H9 (cell line): ENCODE measurements around the gene CCDC177. TPM values are rescaled to one million over a fixed set of nuclear protein-coding genes. Genes with fewer than 3 reads are reported as not detected.
A peak's percentile ranks its signal among the peaks of the same experiment; 100 is the strongest.

Experiments used
- DNase-seq: peaks from one replicate; pipeline ENCODE4 v3.0.0-alpha.2; 2017
- H2AFZ ChIP-seq: one replicate; pipeline ENCODE4 v1.6.1; 2013; ENCODE audit warnings: mild to moderate bottlenecking, low read length, control low read depth, moderate library complexity
- H2AK5ac ChIP-seq: 2 replicates; pipeline ENCODE4 v1.6.1; 2013; ENCODE audit warnings: low read length, control low read depth, mixed read lengths; ENCODE audit not compliant: insufficient read length
- H2BK120ac ChIP-seq: one replicate; pipeline ENCODE4 v1.6.1; 2013; ENCODE audit warnings: low read depth, mild to moderate bottlenecking, low read length, control low read depth, inconsistent platforms; ENCODE audit not compliant: poor library complexity, severe bottlenecking
- H2BK12ac ChIP-seq: 2 replicates; pipeline ENCODE4 v1.6.1; 2013; ENCODE audit warnings: low read length, control low read depth, mixed read lengths, low read depth; ENCODE audit not compliant: insufficient read length
- H2BK15ac ChIP-seq: 2 replicates; pipeline ENCODE4 v1.6.1; 2013; ENCODE audit warnings: low read depth, low read length, control low read depth
- H2BK20ac ChIP-seq: one replicate; pipeline ENCODE4 v1.6.1; 2013; ENCODE audit warnings: low read depth, mild to moderate bottlenecking, low read length, control low read depth, inconsistent platforms; ENCODE audit not compliant: poor library complexity, severe bottlenecking
- H2BK5ac ChIP-seq: 2 replicates; pipeline ENCODE4 v1.6.1; 2013; ENCODE audit warnings: low read length, control low read depth, mixed read lengths; ENCODE audit not compliant: insufficient read length
- H3K14ac ChIP-seq: 2 replicates; pipeline ENCODE4 v1.6.1; 2013; ENCODE audit warnings: low read length, control low read depth; ENCODE audit not compliant: insufficient read depth
- H3K18ac ChIP-seq: 2 replicates; pipeline ENCODE4 v1.6.1; 2013; ENCODE audit warnings: low read depth, mild to moderate bottlenecking, mixed read lengths, low read length, control low read depth; ENCODE audit not compliant: insufficient read length
- H3K23ac ChIP-seq: 2 replicates; pipeline ENCODE4 v1.6.1; 2013; ENCODE audit warnings: low read length, control low read depth, mixed read lengths, low read depth; ENCODE audit not compliant: insufficient read length
- H3K23me2 ChIP-seq: 2 replicates; pipeline ENCODE4 v1.6.1; 2013; ENCODE audit warnings: low read depth, mild to moderate bottlenecking, mixed read lengths, low read length, control low read depth; ENCODE audit not compliant: insufficient read length, poor library complexity, severe bottlenecking
- H3K27ac ChIP-seq: 2 replicates; pipeline ENCODE4 v1.5.1; 2013; ENCODE audit warnings: low read length, control low read depth, mixed read lengths, low read depth; ENCODE audit not compliant: insufficient read length
- H3K27me3 ChIP-seq: 2 replicates; pipeline ENCODE4 v1.6.1; 2013; ENCODE audit warnings: low read length, control low read depth, inconsistent platforms; ENCODE audit not compliant: insufficient read depth
- H3K4ac ChIP-seq: 2 replicates; pipeline ENCODE4 v1.6.1; 2013; ENCODE audit warnings: low read depth, mild to moderate bottlenecking, control low read depth, inconsistent platforms, low read length, moderate library complexity
- H3K4me1 ChIP-seq: 2 replicates; pipeline ENCODE4 v1.6.1; 2013; ENCODE audit warnings: low read length, control low read depth, inconsistent platforms; ENCODE audit not compliant: insufficient read depth
- H3K4me2 ChIP-seq: 2 replicates; pipeline ENCODE4 v1.6.1; 2013; ENCODE audit warnings: low read length, control low read depth, mixed read lengths; ENCODE audit not compliant: insufficient read length, insufficient read depth
- H3K56ac ChIP-seq: 2 replicates; pipeline ENCODE4 v1.6.1; 2013; ENCODE audit warnings: low read depth, mild to moderate bottlenecking, mixed read lengths, low read length, control low read depth; ENCODE audit not compliant: insufficient read length
- H3K79me1 ChIP-seq: 2 replicates; pipeline ENCODE4 v1.6.1; 2013; ENCODE audit warnings: low read depth, mild to moderate bottlenecking, moderate library complexity, low read length, control low read depth, inconsistent platforms; ENCODE audit not compliant: insufficient read depth, poor library complexity, severe bottlenecking
- H3K79me2 ChIP-seq: 2 replicates; pipeline ENCODE4 v1.6.1; 2013; ENCODE audit warnings: low read length, control low read depth, inconsistent platforms; ENCODE audit not compliant: insufficient read depth
- H3K9ac ChIP-seq: 2 replicates; pipeline ENCODE4 v1.6.1; 2013; ENCODE audit warnings: low read length, control low read depth, mixed read lengths; ENCODE audit not compliant: insufficient read length; ENCODE audit errors: extremely low read depth
- H3K9me3 ChIP-seq: one replicate; pipeline ENCODE4 v1.6.1; 2013; ENCODE audit warnings: low read depth, low read length, inconsistent platforms; ENCODE audit not compliant: control insufficient read depth
- H3T11ph ChIP-seq: one replicate; pipeline ENCODE4 v1.6.1; 2013; ENCODE audit warnings: mild to moderate bottlenecking, low read length, control low read depth, inconsistent platforms
- H4K20me1 ChIP-seq: one replicate; pipeline ENCODE4 v1.6.1; 2013; ENCODE audit not compliant: control insufficient read depth, insufficient read length, insufficient read depth
- H4K5ac ChIP-seq: 2 replicates; pipeline ENCODE4 v1.6.1; 2013; ENCODE audit warnings: low read depth, mild to moderate bottlenecking, mixed read lengths, low read length, control low read depth; ENCODE audit not compliant: insufficient read length
- H4K8ac ChIP-seq: replicated peaks from 2 replicates; pipeline ENCODE4 v1.6.1; 2013; ENCODE audit warnings: low read length, control low read depth, mixed read lengths, low read depth; ENCODE audit not compliant: insufficient read length
- H4K91ac ChIP-seq: 2 replicates; pipeline ENCODE4 v1.6.1; 2013; ENCODE audit warnings: low read depth, mild to moderate bottlenecking, moderate library complexity, mixed read lengths, low read length, control low read depth; ENCODE audit not compliant: insufficient read length
- H3K27ac Mint-ChIP-seq, 3 experiments: 2 replicates in 2 of 3; 3 replicates in 1 of 3; pipeline ENCODE4 v1.8.0; 2020 to 2021; ENCODE audit warnings: mixed read lengths in 3 of 3, mild to moderate bottlenecking in 1 of 3, moderate library complexity in 1 of 3
- H3K27me3 Mint-ChIP-seq: 2 replicates; pipeline ENCODE4 v1.8.0; 2021; ENCODE audit warnings: low read depth, mild to moderate bottlenecking, moderate library complexity, mixed read lengths
- H3K36me3 Mint-ChIP-seq, 3 experiments: 2 replicates in 2 of 3; 3 replicates in 1 of 3; pipeline ENCODE4 v1.8.0; 2020 to 2021; ENCODE audit warnings: low read depth in 3 of 3, mixed read lengths in 3 of 3; ENCODE audit not compliant: insufficient read depth in 1 of 3
- H3K4me1 Mint-ChIP-seq, 2 experiments: 2 replicates each; pipeline ENCODE4 v1.8.0; 2020; ENCODE audit warnings: mixed read lengths in 2 of 2
- H3K4me3 Mint-ChIP-seq, 2 experiments: 2 replicates in 1 of 2; 3 replicates in 1 of 2; pipeline ENCODE4 v1.8.0; 2020 to 2021; ENCODE audit warnings: mild to moderate bottlenecking in 2 of 2, mixed read lengths in 2 of 2, moderate library complexity in 1 of 2
- H3K9me3 Mint-ChIP-seq, 2 experiments: 2 replicates in 1 of 2; 3 replicates in 1 of 2; pipeline ENCODE4 v1.8.0; 2020; ENCODE audit warnings: mild to moderate bottlenecking in 2 of 2, mixed read lengths in 2 of 2, moderate library complexity in 1 of 2
- CTCF ChIP-seq: fragments of 200-600 bp; sonication (generic); conservative IDR thresholded peaks from 3 replicates; pipeline ENCODE4 v1.8.0; 2021; ENCODE audit warnings: antibody characterized with exemption, mild to moderate bottlenecking
- WGBS: extraction: QIAGEN DNeasy Blood & Tissue Kit; methylation state at CpG from one replicate; pipeline ENCODE4 v1.1.7; 2013; ENCODE audit warnings: missing lambda C conversion rate, low lambda C conversion rate, mixed read lengths; ENCODE audit not compliant: insufficient read length; ENCODE audit errors: extremely low coverage; 5-methylcytosine and 5-hydroxymethylcytosine counted together
- total RNA-seq: library from RNA; stranded (reverse); gene quantifications from 2 replicates; pipeline ENCODE4 v1.2.1, GENCODE V29; 2021

CCDC177 gene
- total RNA-seq, 1 experiment from 2014 or later = 6.1 TPM

GRCh38 chr14:69617796-69618195 lies 43.1 kb upstream of the CCDC177 start:
- H3T11ph ChIP-seq = no peak overlapping the region
- H3K14ac ChIP-seq = no peak overlapping the region
- H3K9me3 ChIP-seq = no peaks in the 10 kb centered on the region
- H2BK120ac ChIP-seq = no peak overlapping the region
- peak overlapping the region in 1 of 3 experiments; percentile 7; a peak in 1 of 7 replicates for H3K27ac Mint-ChIP-seq
- no peaks in the 10 kb centered on the region for H3K9me3 Mint-ChIP-seq
- DNase-seq = no peak
- H3K36me3 Mint-ChIP-seq = no peaks in the 10 kb centered on the region
- TF ChIP-seq CTCF = no peak
- no peaks in the 10 kb centered on the region for H3K79me1 ChIP-seq
- no peak overlapping the region for H3K27ac ChIP-seq
- no peak overlapping the region for H3K56ac ChIP-seq
- H2BK12ac ChIP-seq = no peak overlapping the region
- H2AK5ac ChIP-seq = no peak overlapping the region
- no peak overlapping the region for H2BK20ac ChIP-seq
- no peak overlapping the region for H2BK15ac ChIP-seq
- no peak overlapping the region for H4K91ac ChIP-seq
- H3K9ac ChIP-seq = no peak overlapping the region
- H3K18ac ChIP-seq = no peak overlapping the region
- H3K23me2 ChIP-seq = no peaks in the 10 kb centered on the region
- H2AFZ ChIP-seq = no peak overlapping the region
- H3K79me2 ChIP-seq = 0 out of 2 replicates have a peak, but pooled peaks cover 2% of the 10 kb centered on the region
- no peaks in the 10 kb centered on the region for H4K20me1 ChIP-seq
- H3K23ac ChIP-seq = no peak overlapping the region
- H3K4me2 ChIP-seq = no peak overlapping the region
- H3K4me1 ChIP-seq = no peaks in the 10 kb centered on the region
- H3K4ac ChIP-seq = no peak overlapping the region
- peaks cover 9% of the 10 kb centered on the region for H3K27me3 Mint-ChIP-seq
- no peak overlapping the region for H3K4me3 Mint-ChIP-seq
- peaks cover 10 to 27% of the 10 kb centered on the region in 2 experiments for H3K4me1 Mint-ChIP-seq
- no peak overlapping the region for H4K8ac ChIP-seq
- H3K27me3 ChIP-seq = no peaks in the 10 kb centered on the region; the same call in 1 of the 2 replicates
- no peak overlapping the region for H2BK5ac ChIP-seq
- no peak overlapping the region for H4K5ac ChIP-seq
- WGBS = no CpG with 5 or more reads among the region's 1 CpG
